Right atrium auricular region (tissue), 2 donors: ENCODE results near the gene PSMB1. TPM values are rescaled to one million over a fixed set of nuclear protein-coding genes. Genes with fewer than 3 reads are reported as not detected.

ENCODE experiments used
- DNase-seq: peaks from one replicate; pipeline ENCODE4 v3.0.0-alpha.2; 2019; ENCODE audit warnings: low spot score
- H3K27ac ChIP-seq, 2 donors: fragments of 200-600 bp; sonication (generic); 1 replicate in 1 of 2; 2 replicates in 1 of 2; pipeline ENCODE4 v1.5.1; 2016 to 2019
- H3K27me3 ChIP-seq, 2 donors: fragments of 200-600 bp; sonication (generic); one replicate each; pipeline versions ENCODE4 v1.5.1 to v1.6.0; 2017 to 2019
- H3K36me3 ChIP-seq: fragments of 200-600 bp; sonication (generic); one replicate; pipeline ENCODE4 v1.5.1; 2016
- H3K4me1 ChIP-seq, 2 donors: fragments of 200-600 bp; sonication (generic); one replicate each; pipeline versions ENCODE4 v1.5.1 to v1.6.0; 2017 to 2019
- H3K4me3 ChIP-seq, 2 donors: fragments of 200-600 bp; sonication (generic); 1 replicate in 1 of 2; 2 replicates in 1 of 2; pipeline ENCODE4 v1.5.1; 2017 to 2019; ENCODE audit warnings: mild to moderate bottlenecking in 1 of 2, moderate library complexity in 1 of 2
- H3K9me3 ChIP-seq, 2 donors: fragments of 200-600 bp; sonication (generic); one replicate each; pipeline ENCODE4 v1.5.1; 2019
- total RNA-seq, 2 donors: library from RNA; depleted of rRNA; stranded (reverse); fragments of >200 nt; gene quantifications; one replicate each; pipeline ENCODE4 v1.1.0, GENCODE V29; 2016
- TF ChIP-seq, protein P1 (sequence below), 2 donors: fragments of 200-600 bp; sonication (generic); IDR thresholded peaks; one replicate each; pipeline ENCODE4 v1.5.1; 2019; ENCODE audit warnings: antibody characterized with exemption in 2 of 2

The PSMB1 gene
- total RNA-seq, 2 donors from 2014 or later: 188 to 245 TPM

GRCh38 chr6:170493354-170493753 is 59.8 kb downstream of the PSMB1 start:
- TF ChIP-seq, protein P1, sequence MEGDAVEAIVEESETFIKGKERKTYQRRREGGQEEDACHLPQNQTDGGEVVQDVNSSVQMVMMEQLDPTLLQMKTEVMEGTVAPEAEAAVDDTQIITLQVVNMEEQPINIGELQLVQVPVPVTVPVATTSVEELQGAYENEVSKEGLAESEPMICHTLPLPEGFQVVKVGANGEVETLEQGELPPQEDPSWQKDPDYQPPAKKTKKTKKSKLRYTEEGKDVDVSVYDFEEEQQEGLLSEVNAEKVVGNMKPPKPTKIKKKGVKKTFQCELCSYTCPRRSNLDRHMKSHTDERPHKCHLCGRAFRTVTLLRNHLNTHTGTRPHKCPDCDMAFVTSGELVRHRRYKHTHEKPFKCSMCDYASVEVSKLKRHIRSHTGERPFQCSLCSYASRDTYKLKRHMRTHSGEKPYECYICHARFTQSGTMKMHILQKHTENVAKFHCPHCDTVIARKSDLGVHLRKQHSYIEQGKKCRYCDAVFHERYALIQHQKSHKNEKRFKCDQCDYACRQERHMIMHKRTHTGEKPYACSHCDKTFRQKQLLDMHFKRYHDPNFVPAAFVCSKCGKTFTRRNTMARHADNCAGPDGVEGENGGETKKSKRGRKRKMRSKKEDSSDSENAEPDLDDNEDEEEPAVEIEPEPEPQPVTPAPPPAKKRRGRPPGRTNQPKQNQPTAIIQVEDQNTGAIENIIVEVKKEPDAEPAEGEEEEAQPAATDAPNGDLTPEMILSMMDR (IDR thresholded peaks at IDR 0.05): no peak
- no peak for DNase-seq
- H3K36me3 ChIP-seq: no peaks in the 10 kb centered on the region
- no peak overlapping the region for H3K27ac ChIP-seq
- no peaks in the 10 kb centered on the region for H3K4me1 ChIP-seq
- H3K4me3 ChIP-seq: no peak overlapping the region
- no peaks in the 10 kb centered on the region for H3K27me3 ChIP-seq
- no peaks in the 10 kb centered on the region for H3K9me3 ChIP-seq

DNA sequence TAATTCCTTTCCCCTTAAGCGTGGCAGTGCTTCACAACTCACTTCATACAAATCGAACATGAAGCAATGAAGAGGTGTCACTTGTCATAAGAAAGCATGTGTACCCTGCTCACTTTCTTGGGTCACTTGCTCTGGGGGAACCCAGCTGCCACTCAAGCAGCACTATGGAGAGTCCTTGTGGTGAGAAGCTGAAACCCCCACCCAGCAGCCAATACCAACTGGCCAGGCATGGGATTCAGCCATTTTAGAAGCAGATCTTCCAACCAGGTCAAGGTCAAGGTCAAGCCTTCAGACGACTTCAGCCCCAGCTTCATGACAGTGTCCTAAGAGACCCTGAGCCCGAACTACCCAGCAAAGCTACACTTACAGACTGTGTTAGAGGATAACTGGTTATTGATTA is 62.8 kb downstream of the PSMB1 start:
- Histone ChIP-seq H3K9me3 (no peaks in the 10 kb centered on the region), H3K27ac (no peak overlapping the region), H3K4me1 (no peaks in the 10 kb centered on the region), H3K27me3 (no peaks in the 10 kb centered on the region), H3K36me3 (no peaks in the 10 kb centered on the region), H3K4me3 (no peak overlapping the region)
- DNase-seq: no peak
- TF ChIP-seq, protein P1 (IDR thresholded peaks at IDR 0.05): no peak

GRCh38 chr6:170489836-170490235 is 63.3 kb downstream of the PSMB1 start:
- TF ChIP-seq, protein P1 (IDR thresholded peaks at IDR 0.05): no peak
- Histone ChIP-seq H3K27ac (no peak overlapping the region), H3K4me3 (no peak overlapping the region), H3K27me3 (no peaks in the 10 kb centered on the region), H3K36me3 (no peaks in the 10 kb centered on the region), H3K4me1 (no peaks in the 10 kb centered on the region), H3K9me3 (no peaks in the 10 kb centered on the region)
- no peak for DNase-seq

DNA sequence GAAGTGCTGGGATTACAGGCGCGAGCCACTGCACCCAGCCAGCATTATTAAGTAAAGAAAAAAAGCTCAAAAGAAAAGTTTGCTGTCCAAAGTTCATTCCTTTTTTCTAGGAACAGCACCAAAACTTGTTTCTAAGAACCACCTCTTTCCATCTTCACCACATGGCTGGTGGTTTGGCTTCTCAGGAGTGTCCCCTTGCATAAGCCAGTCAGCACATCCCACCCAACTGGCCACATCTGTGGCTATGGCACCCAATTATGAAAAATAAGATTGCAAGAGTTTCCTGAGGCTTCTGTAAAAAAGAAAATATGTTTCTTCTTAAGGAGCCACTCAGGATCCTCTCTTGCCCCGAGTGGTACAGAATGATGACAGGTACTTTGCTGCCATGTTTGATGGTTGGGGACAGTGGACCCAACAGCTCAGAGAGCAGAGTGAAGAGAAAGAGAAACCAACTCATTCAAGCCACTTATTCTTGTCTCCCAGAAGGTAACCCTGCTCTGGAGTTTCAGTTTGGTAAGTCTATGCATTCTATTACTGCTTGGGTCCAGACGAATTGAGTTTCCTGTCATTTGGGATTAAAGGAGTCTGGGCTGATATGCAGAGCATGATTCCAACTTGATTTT is 65.3 kb downstream of the PSMB1 start:
- Histone ChIP-seq H3K9me3 (no peaks in the 10 kb centered on the region), H3K4me3 (no peak overlapping the region), H3K36me3 (no peaks in the 10 kb centered on the region), H3K4me1 (no peaks in the 10 kb centered on the region), H3K27ac (no peak overlapping the region), H3K27me3 (no peaks in the 10 kb centered on the region)
- DNase-seq: no peak
- TF ChIP-seq, protein P1 (IDR thresholded peaks at IDR 0.05): no peak

DNA sequence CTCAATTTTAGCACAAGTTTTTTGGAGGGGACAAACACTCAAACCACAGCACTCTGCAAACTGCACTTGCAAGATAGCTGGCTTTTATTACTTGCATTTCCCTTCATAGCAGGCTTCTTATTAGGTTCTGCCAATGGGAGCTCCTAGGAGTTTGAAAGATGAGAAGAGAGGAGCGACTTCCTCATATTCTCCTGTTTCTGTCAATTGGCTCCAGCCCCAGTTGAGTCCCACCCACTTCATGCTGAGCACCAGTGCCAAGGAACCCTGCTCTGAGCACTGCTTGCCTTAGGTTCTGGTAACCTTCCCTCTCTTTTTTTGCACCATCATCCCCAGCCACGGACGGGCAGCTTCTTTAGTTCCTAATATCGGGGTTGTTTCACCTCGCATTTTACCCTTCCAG is 67.9 kb downstream of the PSMB1 start:
- TF ChIP-seq, protein P1 (IDR thresholded peaks at IDR 0.05): no peak
- Histone ChIP-seq H3K4me1 (peaks cover 0 to 5% of the 10 kb centered on the region in 2 donors), H3K27me3 (no peaks in the 10 kb centered on the region), H3K9me3 (no peaks in the 10 kb centered on the region), H3K27ac (no peak overlapping the region), H3K4me3 (no peak overlapping the region), H3K36me3 (no peaks in the 10 kb centered on the region)
- no peak for DNase-seq

Other genes starting within 250 kb of the PSMB1 start
- 10 to 100 TPM; 14.7 to 18.6 TPM for gene FAM120B, start 246.5 kb downstream of the PSMB1 start, total RNA-seq
- gene TBP, start 1.1 kb upstream of the PSMB1 start, total RNA-seq: 10 to 100 TPM; 10.1 to 13.3 TPM
- gene PDCD2, start 31.3 kb upstream of the PSMB1 start, total RNA-seq: 10 to 100 TPM; 36.3 to 42.2 TPM